SK-N-SH treated with all-trans-retinoic acid at 6 μM for 48 hours (cell line): Measurements from ENCODE around the gene NUMB.
"Not testable (repeated sequence)": the region's sequence is repeated elsewhere in the genome, so short reads cannot be mapped to it uniquely, and the experiment has no call there.

Source experiments
- ATAC-seq: fragments of 200-7000 bp; cut with Tn5 transposase; 3 replicates; pipeline ENCODE4 v1.9.1; 2020; ENCODE audit warnings: mild to moderate bottlenecking, moderate library complexity
- BACH2 ChIP-seq: fragments of 250-450 bp; sonication (Bioruptor Pico); IDR thresholded peaks from 2 replicates; pipeline ENCODE4 v1.9.0; 2021; ENCODE audit warnings: mild to moderate bottlenecking, borderline replicate concordance
- CREB5 ChIP-seq: fragments of 250-450 bp; sonication (Bioruptor Pico); IDR thresholded peaks from 2 replicates; pipeline ENCODE4 v1.5.1; 2020; ENCODE audit warnings: low read depth, mild to moderate bottlenecking, moderate library complexity
- CSDC2 ChIP-seq: fragments of 250-450 bp; sonication (Bioruptor Pico); IDR thresholded peaks from 2 replicates; pipeline ENCODE4 v1.5.0; 2020; ENCODE audit warnings: mild to moderate bottlenecking, moderate library complexity
- GLIS3 ChIP-seq: fragments of 250-450 bp; sonication (Bioruptor Pico); IDR thresholded peaks from 2 replicates; pipeline ENCODE4 v1.5.0; 2020; ENCODE audit warnings: mild to moderate bottlenecking, moderate library complexity
- ISL1 ChIP-seq: fragments of 250-450 bp; sonication (Bioruptor Pico); IDR thresholded peaks from 2 replicates; pipeline ENCODE4 v2.1.2; 2022; ENCODE audit warnings: mild to moderate bottlenecking, moderate library complexity
- POU6F1 ChIP-seq: fragments of 250-450 bp; sonication (Bioruptor Pico); IDR thresholded peaks from 2 replicates; pipeline ENCODE4 v1.8.0; 2021; ENCODE audit warnings: low read depth, mild to moderate bottlenecking, moderate library complexity, borderline replicate concordance
- SNAI2 ChIP-seq: fragments of 250-450 bp; sonication (Bioruptor Pico); IDR thresholded peaks from 2 replicates; pipeline ENCODE4 v1.5.0; 2020; ENCODE audit warnings: mild to moderate bottlenecking, moderate library complexity
- TCF4 ChIP-seq: fragments of 250-450 bp; sonication (Bioruptor Pico); IDR thresholded peaks from 2 replicates; pipeline ENCODE4 v1.8.0; 2021; ENCODE audit warnings: mild to moderate bottlenecking, moderate library complexity, borderline replicate concordance
- TOX ChIP-seq: fragments of 250-450 bp; sonication (Bioruptor Pico); IDR thresholded peaks from 2 replicates; pipeline ENCODE4 v1.8.0; 2021; ENCODE audit warnings: mild to moderate bottlenecking, moderate library complexity, borderline replicate concordance
- TSHZ2 ChIP-seq: fragments of 250-450 bp; sonication (Bioruptor Pico); IDR thresholded peaks from 2 replicates; pipeline ENCODE4 v1.5.0; 2020; ENCODE audit warnings: mild to moderate bottlenecking, moderate library complexity
- ZNF565 ChIP-seq: fragments of 450-650 bp; formaldehyde crosslinking; conservative IDR thresholded peaks from 2 replicates; pipeline ENCODE4 v1.5.0; 2020; ENCODE audit warnings: low read depth, mild to moderate bottlenecking, moderate library complexity
- ZNF70 ChIP-seq: fragments of 450-650 bp; formaldehyde crosslinking; IDR thresholded peaks from 2 replicates; pipeline ENCODE4 v1.5.0; 2020; ENCODE audit warnings: mild to moderate bottlenecking, moderate library complexity
- ZNF8 ChIP-seq: fragments of 450-650 bp; formaldehyde crosslinking; IDR thresholded peaks from 2 replicates; pipeline ENCODE4 v1.5.0; 2020; ENCODE audit warnings: mild to moderate bottlenecking, moderate library complexity
- TF ChIP-seq, protein P1 (sequence below): fragments of 250-450 bp; sonication (Bioruptor Pico); IDR thresholded peaks from 2 replicates; pipeline ENCODE4 v1.5.1; 2021; ENCODE audit warnings: mild to moderate bottlenecking, moderate library complexity
- TF ChIP-seq, protein P2 (sequence below): fragments of 250-450 bp; sonication (Bioruptor Pico); IDR thresholded peaks from 2 replicates; pipeline ENCODE4 v1.8.0; 2020; ENCODE audit warnings: mild to moderate bottlenecking, moderate library complexity, borderline replicate concordance

The NUMB gene

DNA sequence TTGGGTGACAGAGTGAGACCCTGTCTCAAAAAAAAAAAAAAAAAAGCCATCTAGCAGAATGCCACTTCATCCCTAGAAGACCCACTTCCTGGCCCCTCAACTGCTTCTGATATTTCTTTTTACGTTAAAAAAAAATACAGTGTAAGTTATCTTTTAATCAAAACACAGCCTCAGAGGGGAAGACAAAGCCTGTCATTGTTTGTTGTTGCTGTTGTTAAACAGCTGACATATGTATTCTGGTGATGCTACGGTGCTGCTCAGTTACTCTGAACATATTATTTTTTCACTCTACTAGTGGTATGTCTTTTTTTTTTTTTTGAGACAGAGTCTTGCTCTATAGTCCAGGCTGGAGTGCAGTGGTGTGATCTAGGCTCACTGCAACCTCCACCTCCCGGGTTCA lies 145.7 kb downstream of the NUMB start (continued):
- TF ChIP-seq TSHZ2 (CRISPR knock-in tag) = no peak
- TF ChIP-seq, protein P1, sequence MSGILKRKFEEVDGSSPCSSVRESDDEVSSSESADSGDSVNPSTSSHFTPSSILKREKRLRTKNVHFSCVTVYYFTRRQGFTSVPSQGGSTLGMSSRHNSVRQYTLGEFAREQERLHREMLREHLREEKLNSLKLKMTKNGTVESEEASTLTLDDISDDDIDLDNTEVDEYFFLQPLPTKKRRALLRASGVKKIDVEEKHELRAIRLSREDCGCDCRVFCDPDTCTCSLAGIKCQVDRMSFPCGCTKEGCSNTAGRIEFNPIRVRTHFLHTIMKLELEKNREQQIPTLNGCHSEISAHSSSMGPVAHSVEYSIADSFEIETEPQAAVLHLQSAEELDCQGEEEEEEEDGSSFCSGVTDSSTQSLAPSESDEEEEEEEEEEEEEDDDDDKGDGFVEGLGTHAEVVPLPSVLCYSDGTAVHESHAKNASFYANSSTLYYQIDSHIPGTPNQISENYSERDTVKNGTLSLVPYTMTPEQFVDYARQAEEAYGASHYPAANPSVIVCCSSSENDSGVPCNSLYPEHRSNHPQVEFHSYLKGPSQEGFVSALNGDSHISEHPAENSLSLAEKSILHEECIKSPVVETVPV (CRISPR knock-in tag) = no peak
- no peak for TF ChIP-seq GLIS3 (CRISPR knock-in tag)
- TF ChIP-seq CSDC2 (CRISPR knock-in tag) = no peak
- TF ChIP-seq ZNF565 (CRISPR knock-in tag) = no peak
- TF ChIP-seq TOX = no peak
- no peak for TF ChIP-seq TCF4
- TF ChIP-seq, all 23 proteins: peak for 0

DNA sequence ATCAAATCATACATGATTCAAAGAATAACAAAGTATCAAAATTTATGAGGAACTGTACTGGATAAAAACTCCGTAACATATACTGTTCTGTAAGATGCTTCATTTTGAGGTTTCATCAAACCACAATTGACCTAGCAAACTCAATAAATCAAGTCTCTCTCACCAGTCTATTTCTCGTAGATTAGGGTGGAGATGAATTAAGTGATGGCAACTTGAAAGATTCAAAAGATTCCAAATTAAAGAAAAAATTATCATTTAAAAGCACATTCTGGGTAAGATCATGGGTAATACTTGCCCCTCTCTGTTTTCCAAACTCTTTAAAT lies 146.7 kb downstream of the NUMB start:
- no peak for TF ChIP-seq GLIS3 (CRISPR knock-in tag)
- TF ChIP-seq CREB5 (CRISPR knock-in tag) = no peak
- no peak for TF ChIP-seq SNAI2 (CRISPR knock-in tag)
- TF ChIP-seq POU6F1 (CRISPR knock-in tag) = no peak

GRCh38 chr14:73309207-73309606 lies 149.1 kb downstream of the NUMB start:
- ATAC-seq = not testable (repeated sequence)

More for the DNA sequence above, 146.7 kb downstream of the NUMB start:
- no peak for ATAC-seq

DNA sequence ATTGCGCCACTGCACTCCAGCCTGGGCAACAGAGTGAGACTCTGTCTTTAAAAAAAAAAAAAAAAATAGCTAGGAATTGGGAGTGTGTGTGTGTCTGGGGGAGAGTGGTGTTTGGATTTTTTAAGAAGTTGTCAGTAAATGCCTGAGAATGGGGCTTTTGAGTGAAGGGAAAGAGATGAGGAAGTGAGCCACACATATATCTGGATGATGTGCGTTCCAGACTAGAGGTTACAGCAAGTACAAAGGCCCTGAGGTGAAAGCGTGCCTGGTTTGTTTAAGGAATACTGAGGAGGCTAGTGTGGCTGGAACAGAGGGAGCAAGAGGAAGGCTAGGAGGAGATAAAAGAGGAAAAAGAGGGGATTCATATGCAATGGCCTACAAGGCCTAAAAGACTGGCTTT lies 151.1 kb downstream of the NUMB start:
- no peak for ATAC-seq
- TF ChIP-seq ISL1 (CRISPR knock-in tag) (no peak), ZNF70 (CRISPR knock-in tag) (no peak)

DNA sequence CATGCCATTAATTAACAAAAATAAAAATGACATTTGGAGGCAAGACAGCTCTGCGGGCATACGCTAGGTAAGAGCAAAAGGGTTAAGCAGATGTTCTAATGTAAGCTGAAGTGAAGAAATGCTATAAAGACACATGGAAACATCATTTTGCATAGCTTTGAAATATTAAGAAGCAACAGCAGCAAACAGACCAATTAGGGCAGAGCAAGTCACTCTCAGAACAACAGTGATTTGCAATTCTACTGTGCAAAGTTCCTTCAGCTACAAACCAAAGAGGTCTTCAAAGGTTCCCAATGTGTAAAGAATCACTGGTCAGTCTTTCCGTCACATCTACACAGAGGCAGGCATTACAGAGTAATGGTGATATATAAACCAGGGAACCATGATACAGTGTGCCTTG lies 152.8 kb downstream of the NUMB start:
- no peak for ATAC-seq
- no peak for TF ChIP-seq GLIS3 (CRISPR knock-in tag)
- no peak for TF ChIP-seq TOX
- no peak for TF ChIP-seq CREB5 (CRISPR knock-in tag)
- no peak for TF ChIP-seq BACH2 (CRISPR knock-in tag)
- TF ChIP-seq ZNF8 (CRISPR knock-in tag) = no peak
- TF ChIP-seq, protein P2, sequence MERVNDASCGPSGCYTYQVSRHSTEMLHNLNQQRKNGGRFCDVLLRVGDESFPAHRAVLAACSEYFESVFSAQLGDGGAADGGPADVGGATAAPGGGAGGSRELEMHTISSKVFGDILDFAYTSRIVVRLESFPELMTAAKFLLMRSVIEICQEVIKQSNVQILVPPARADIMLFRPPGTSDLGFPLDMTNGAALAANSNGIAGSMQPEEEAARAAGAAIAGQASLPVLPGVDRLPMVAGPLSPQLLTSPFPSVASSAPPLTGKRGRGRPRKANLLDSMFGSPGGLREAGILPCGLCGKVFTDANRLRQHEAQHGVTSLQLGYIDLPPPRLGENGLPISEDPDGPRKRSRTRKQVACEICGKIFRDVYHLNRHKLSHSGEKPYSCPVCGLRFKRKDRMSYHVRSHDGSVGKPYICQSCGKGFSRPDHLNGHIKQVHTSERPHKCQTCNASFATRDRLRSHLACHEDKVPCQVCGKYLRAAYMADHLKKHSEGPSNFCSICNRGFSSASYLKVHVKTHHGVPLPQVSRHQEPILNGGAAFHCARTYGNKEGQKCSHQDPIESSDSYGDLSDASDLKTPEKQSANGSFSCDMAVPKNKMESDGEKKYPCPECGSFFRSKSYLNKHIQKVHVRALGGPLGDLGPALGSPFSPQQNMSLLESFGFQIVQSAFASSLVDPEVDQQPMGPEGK (CRISPR knock-in tag) = no peak
